Measurements from ENCODE around the gene ZNF366. TPM values are rescaled to one million over a fixed set of nuclear protein-coding genes. Genes with fewer than 3 reads are reported as not detected.

The ZNF366 gene
- total and polyA plus RNA-seq, 2 of the 13 experiments (the other 11 are each of a cell fraction or from before 2014, with no cell fraction given) = not detected

- H3K27ac ChIP-seq (ENCODE audit: extremely low read length, insufficient read depth, low read length) = no peak overlapping the region
- no peaks in the 10 kb centered on the region for H3K4me1 ChIP-seq (ENCODE audit: insufficient read depth, low read length)
- POLR2A ChIA-PET = no interaction called here
- no peaks in the 10 kb centered on the region for H3K79me2 ChIP-seq (ENCODE audit: insufficient read depth, low read length)
- H3K27me3 ChIP-seq (ENCODE audit: control insufficient read depth in 1 of 2, insufficient read depth in 2 of 2, low read length in 2 of 2) = no peaks in the 10 kb centered on the region; a peak in 2 of 5 replicates
- in situ Hi-C loops (cut with HindIII; ENCODE audit: extremely low pct_ligation_motif_present, low pct_unique_long_range_greater_than_20kb) = no loop called here
- DNase-seq (ENCODE audit: low spot score) = no peak
- no peak overlapping the region for H3K4me3 ChIP-seq (replicated peaks in 1 of 3; ENCODE audit: insufficient read depth in 1 of 3, low read depth in 2 of 3, low read length in 3 of 3)
- peak; percentile 37; the same call in 2 of the 3 replicates for ATAC-seq
- BruUV-seq (replicated peaks) = no TSS peak
- CTCF ChIA-PET (ENCODE audit: low intra/inter-chr PET ratio, low total read pairs) = no interaction called here
- 12% methylated on average over 2 of the region's 2 CpGs for WGBS (ENCODE audit: low lambda C conversion rate)
- no peaks in the 10 kb centered on the region for H4K20me1 ChIP-seq (ENCODE audit: insufficient read depth, low read length)
- intact Hi-C loops (cut with micrococcal nuclease; ENCODE audit: unreplicated experiment) = no loop called here
- peaks cover under 1% of the 10 kb centered on the region; the same call in 1 of the 2 replicates for H3K9me3 ChIP-seq (ENCODE audit: low read length)
- TF ChIP-seq ZNF772 (CRISPR knock-in tag; IDR thresholded peaks at IDR 0.05) = no peak
- peak; percentile 21; the same call in 1 of the 2 replicates for TF ChIP-seq CTCF (CRISPR knock-in tag; IDR thresholded peaks at IDR 0.05)
- no peak for TF ChIP-seq BRCA1 (CRISPR knock-in tag; IDR thresholded peaks at IDR 0.05)
- TF ChIP-seq ZNF557 (CRISPR knock-in tag; IDR thresholded peaks at IDR 0.05) = no peak
- TF ChIP-seq, protein P1, sequence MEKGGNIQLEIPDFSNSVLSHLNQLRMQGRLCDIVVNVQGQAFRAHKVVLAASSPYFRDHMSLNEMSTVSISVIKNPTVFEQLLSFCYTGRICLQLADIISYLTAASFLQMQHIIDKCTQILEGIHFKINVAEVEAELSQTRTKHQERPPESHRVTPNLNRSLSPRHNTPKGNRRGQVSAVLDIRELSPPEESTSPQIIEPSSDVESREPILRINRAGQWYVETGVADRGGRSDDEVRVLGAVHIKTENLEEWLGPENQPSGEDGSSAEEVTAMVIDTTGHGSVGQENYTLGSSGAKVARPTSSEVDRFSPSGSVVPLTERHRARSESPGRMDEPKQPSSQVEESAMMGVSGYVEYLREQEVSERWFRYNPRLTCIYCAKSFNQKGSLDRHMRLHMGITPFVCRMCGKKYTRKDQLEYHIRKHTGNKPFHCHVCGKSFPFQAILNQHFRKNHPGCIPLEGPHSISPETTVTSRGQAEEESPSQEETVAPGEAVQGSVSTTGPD (CRISPR knock-in tag; IDR thresholded peaks at IDR 0.05) = no peak
- TF ChIP-seq FOXJ3 (CRISPR knock-in tag; IDR thresholded peaks at IDR 0.05; ENCODE audit: borderline replicate concordance) = no peak
- peak; percentile 29; the same call in 1 of the 2 replicates for TF ChIP-seq STAG1 (CRISPR knock-in tag; IDR thresholded peaks at IDR 0.05)
- no peak overlapping the region for H3K4me2 ChIP-seq (ENCODE audit: low read depth, low read length)
- no peak overlapping the region for H3K9ac ChIP-seq (ENCODE audit: insufficient read depth, low read depth, low read length)
- no peaks in the 10 kb centered on the region for H3K36me3 ChIP-seq (replicated peaks in 1 of 2; ENCODE audit: control insufficient read depth in 1 of 2, insufficient read depth in 2 of 2, low read length in 2 of 2)
- no peak overlapping the region for H2AFZ ChIP-seq (ENCODE audit: low read length)
- no peak for FAIRE-seq
Measured at GRCh38 chr5:72394688-72395087, 112.5 kb downstream of the ZNF366 start.

Measured in HepG2 (cell line).